HFFc6 (cell line): Measurements from ENCODE around the gene KCNQ1. TPM values are rescaled to one million over a fixed set of nuclear protein-coding genes. Genes with fewer than 3 reads are reported as not detected.

ENCODE experiments used
- DNase-seq: peaks from one replicate; pipeline ENCODE4 v3.0.0-alpha.2; 2018
- H3K27ac Mint-ChIP-seq: 2 replicates; pipeline ENCODE4 v1.8.0; 2020; ENCODE audit warnings: mild to moderate bottlenecking, mixed read lengths
- H3K27me3 Mint-ChIP-seq: 2 replicates; pipeline ENCODE4 v1.8.0; 2021; ENCODE audit warnings: mild to moderate bottlenecking, moderate library complexity, mixed read lengths; ENCODE audit not compliant: insufficient read depth
- H3K36me3 Mint-ChIP-seq: 2 replicates; pipeline ENCODE4 v1.8.0; 2021; ENCODE audit warnings: low read depth, mixed read lengths
- H3K4me1 Mint-ChIP-seq: 2 replicates; pipeline ENCODE4 v1.8.0; 2020; ENCODE audit warnings: low read depth, mixed read lengths
- H3K4me3 Mint-ChIP-seq: 2 replicates; pipeline ENCODE4 v1.8.0; 2020; ENCODE audit warnings: mild to moderate bottlenecking, moderate library complexity, mixed read lengths
- H3K9me3 Mint-ChIP-seq: 2 replicates; pipeline ENCODE4 v1.8.0; 2020; ENCODE audit warnings: mild to moderate bottlenecking, mixed read lengths
- total RNA-seq, 6 experiments: library from RNA; stranded (reverse); fragmentation: NEBNext Ultra II Directional; extraction: Animal tissue kit (Norgen Biotek cat#: 25700); gene quantifications; 2 replicates in 1 of 6; 3 replicates in 5 of 6; pipeline ENCODE4 v1.2.3, GENCODE V29; 2021
- TF ChIP-seq, protein P1 (sequence below): fragments of 200-600 bp; sonication (generic); IDR thresholded peaks from 2 replicates; pipeline ENCODE4 v1.5.0; 2021; ENCODE audit warnings: antibody characterized with exemption, mild to moderate bottlenecking

KCNQ1 gene
- total RNA-seq, 6 experiments from 2014 or later, result not detected

DNA sequence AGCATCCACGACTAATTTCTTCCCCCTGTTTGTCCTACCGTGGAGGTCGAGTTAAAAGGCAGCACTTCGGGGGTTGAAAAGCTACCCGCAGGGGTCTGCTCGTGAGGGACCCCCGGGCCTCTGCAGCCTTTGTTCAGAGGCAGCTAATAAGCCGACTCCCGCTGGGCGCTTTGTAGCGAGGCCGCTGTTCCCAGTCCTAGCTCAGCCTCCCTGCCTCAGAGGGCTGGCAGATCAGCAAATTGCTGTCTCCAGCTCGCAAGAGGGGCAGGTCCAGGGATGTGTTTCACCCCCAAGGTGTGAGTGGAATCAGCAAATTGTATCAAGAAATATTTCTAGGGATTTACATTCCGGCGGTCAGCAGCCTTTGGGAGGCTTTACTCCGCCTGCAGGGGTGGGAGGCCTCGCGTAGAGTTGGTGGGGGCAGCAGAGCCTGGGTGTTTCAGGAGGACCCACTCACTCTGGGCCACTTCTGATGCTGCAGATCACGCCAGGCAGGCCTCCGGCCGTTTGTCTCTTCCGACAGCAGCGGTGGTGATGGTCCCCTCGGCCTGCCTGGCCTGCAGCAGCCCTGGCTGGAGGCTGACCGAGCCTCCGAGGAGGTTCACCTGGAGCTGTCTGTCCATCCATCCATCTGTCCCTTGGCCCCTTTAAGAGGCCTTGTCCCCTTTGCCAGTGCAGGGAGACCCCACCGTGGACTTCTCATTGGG, 276.6 kb downstream of the KCNQ1 start:
- Mint-ChIP-seq H3K36me3 (no peaks in the 10 kb centered on the region), H3K27me3 (peaks cover 70% of the 10 kb centered on the region), H3K27ac (no peak overlapping the region), H3K9me3 (no peaks in the 10 kb centered on the region), H3K4me1 (no peaks in the 10 kb centered on the region), H3K4me3 (no peak overlapping the region)
- TF ChIP-seq, protein P1, sequence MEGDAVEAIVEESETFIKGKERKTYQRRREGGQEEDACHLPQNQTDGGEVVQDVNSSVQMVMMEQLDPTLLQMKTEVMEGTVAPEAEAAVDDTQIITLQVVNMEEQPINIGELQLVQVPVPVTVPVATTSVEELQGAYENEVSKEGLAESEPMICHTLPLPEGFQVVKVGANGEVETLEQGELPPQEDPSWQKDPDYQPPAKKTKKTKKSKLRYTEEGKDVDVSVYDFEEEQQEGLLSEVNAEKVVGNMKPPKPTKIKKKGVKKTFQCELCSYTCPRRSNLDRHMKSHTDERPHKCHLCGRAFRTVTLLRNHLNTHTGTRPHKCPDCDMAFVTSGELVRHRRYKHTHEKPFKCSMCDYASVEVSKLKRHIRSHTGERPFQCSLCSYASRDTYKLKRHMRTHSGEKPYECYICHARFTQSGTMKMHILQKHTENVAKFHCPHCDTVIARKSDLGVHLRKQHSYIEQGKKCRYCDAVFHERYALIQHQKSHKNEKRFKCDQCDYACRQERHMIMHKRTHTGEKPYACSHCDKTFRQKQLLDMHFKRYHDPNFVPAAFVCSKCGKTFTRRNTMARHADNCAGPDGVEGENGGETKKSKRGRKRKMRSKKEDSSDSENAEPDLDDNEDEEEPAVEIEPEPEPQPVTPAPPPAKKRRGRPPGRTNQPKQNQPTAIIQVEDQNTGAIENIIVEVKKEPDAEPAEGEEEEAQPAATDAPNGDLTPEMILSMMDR, result no peak
- no peak for DNase-seq

DNA sequence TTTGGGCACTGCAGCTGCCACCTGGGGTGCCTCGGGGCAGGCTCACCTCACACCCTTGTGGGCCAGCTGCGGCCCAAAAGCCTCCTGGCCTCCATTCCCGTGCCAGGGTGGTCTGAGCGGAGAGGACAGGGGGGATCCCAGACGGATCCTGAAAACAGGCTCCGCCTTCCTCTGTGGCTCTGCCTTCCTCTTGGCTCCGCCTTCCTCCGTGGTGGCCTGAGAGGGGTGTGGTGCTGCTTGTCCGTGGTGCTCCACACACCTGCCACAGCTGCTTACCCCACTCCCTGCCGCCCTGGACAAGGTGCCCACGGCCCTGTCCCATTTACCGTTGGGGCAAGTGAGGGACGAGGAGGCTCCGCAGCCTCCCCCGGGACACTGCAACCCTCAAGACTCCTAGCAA, 278.1 kb downstream of the KCNQ1 start:
- Mint-ChIP-seq H3K36me3 (no peaks in the 10 kb centered on the region), H3K4me1 (no peaks in the 10 kb centered on the region), H3K4me3 (no peak overlapping the region), H3K9me3 (no peaks in the 10 kb centered on the region), H3K27me3 (peaks cover 69% of the 10 kb centered on the region), H3K27ac (no peak overlapping the region)
- TF ChIP-seq, protein P1, result no peak
- DNase-seq, result no peak

DNA sequence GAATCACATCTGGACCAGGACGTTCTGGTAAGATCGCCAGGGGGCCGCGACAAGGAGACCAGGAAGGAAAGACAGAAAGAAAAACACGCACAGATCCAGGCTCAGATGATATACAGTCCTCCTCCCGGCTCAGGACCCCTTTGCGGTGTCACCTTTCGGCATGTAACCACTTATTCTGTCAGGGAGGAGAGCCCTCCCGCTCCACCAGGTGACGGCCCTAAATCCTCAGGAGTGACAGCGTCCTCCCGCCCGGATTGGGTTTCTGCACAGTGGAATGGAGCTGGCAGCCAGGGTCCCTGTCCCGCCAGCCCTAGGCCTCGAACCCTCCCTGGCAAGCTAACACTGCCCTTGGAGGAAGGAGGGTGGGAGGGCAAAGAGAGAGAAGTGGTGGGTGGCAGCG, 279.3 kb downstream of the KCNQ1 start:
- H3K4me3 Mint-ChIP-seq, result no peak overlapping the region

DNA sequence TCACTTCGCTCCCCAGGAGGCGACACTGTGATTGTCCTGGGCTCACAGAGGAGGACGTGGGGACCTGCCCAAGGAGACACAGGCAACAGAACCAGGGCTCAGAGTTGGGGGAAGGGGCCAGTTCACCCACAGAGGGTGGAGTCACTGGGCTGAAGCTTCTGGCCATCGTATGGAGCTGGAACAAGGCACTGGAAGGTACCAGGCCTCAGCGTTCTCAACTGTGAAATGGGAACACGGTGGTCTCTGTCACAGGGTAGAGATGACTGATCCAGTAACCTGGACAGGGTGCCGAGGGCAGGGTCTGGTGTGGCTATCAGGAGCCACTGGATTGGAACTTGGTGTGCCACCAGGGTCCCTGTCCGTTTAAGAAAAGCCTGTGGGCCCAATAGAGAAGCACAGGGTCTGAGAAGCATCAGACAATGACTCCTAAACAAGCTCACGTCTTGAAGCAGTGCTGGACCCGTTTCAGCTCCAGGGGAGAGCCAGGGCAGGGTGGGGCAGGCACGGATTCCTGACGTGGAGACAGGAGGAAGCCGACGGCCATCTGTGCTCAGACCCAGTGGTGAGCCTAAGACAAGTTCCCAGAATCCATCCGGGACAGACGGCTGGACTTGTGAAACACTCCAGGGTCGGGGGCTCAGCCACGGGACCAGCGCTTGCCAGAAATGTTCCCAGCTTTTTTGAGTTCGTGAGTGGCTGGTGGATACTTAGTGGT, 280.0 kb downstream of the KCNQ1 start:
- peaks cover 62% of the 10 kb centered on the region for H3K27me3 Mint-ChIP-seq
- H3K4me1 Mint-ChIP-seq, result no peaks in the 10 kb centered on the region

More for the DNA sequence above, 279.3 kb downstream of the KCNQ1 start:
- Mint-ChIP-seq H3K4me1 (no peaks in the 10 kb centered on the region), H3K9me3 (no peaks in the 10 kb centered on the region), H3K27ac (no peak overlapping the region), H3K36me3 (no peaks in the 10 kb centered on the region), H3K27me3 (peaks cover 67% of the 10 kb centered on the region)
- DNase-seq, result no peak
- TF ChIP-seq, protein P1, result no peak

DNA sequence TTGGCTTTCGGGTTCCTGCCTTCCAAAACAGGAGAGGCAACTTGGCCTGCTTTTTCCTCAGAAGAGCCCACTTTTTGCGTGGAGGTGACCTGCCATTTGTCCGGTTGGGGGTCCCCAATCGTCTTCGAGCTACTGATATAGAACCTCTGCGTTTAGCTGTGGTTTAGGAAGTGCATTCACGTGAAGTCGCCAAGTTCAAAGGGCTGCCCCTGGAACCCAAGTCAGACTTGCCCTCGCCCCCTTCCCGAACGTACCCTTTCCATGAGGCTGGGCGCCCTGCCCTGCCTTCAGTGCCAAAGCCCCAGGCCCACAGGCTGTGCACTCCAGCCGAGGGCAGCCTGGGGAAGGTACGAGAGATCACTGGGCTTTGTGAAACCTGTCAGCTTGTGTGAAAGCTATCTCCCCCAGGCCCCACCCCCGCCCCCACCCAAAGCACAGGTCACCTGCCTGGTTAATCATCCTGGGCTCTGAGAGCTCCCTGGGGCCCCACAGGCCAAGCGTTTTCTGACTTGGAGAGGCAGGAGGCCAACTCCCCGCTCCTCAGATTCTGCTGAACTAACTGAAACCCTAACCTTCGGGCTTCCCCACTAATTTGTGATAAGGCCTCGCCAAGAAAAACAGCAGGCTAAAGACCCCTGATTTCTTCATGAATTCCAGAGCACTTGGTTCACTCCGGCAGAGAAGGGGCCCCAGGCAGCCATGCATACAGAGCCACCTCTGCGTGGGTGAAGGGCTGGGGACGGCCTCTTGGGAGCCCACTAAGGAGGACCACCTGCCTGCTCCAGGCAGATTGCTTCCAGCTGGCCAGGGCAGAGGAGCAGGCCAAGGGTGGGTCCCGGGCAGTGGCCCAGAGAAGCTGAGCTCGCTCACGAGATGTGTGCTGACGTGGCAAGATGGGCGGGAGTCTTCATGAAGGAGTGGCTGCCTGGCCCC, 280.8 kb downstream of the KCNQ1 start:
- TF ChIP-seq, protein P1, result no peak
- no peak for DNase-seq
- Mint-ChIP-seq H3K27ac (no peak overlapping the region), H3K4me1 (no peaks in the 10 kb centered on the region), H3K4me3 (no peak overlapping the region), H3K27me3 (peaks cover 59% of the 10 kb centered on the region), H3K36me3 (no peaks in the 10 kb centered on the region), H3K9me3 (no peaks in the 10 kb centered on the region)

More for the DNA sequence above, 280.0 kb downstream of the KCNQ1 start:
- Mint-ChIP-seq H3K27ac (no peak overlapping the region), H3K4me3 (no peak overlapping the region), H3K9me3 (no peaks in the 10 kb centered on the region), H3K36me3 (no peaks in the 10 kb centered on the region)
- DNase-seq, result no peak
- TF ChIP-seq, protein P1, result no peak
